GM23248 (cell line): Measurements from ENCODE around the gene ARF1. TPM values are rescaled to one million over a fixed set of nuclear protein-coding genes. Genes with fewer than 3 reads are reported as not detected.

Source experiments
- DNase-seq: peaks from one replicate; pipeline ENCODE4 v3.0.0-alpha.2; 2015
- H2AFZ ChIP-seq: fragments of 200-600 bp; sonication (generic); 2 replicates; pipeline ENCODE4 v1.6.1; 2016; ENCODE audit warnings: antibody characterized with exemption
- H3F3A ChIP-seq: fragments of 200-600 bp; sonication (generic); 2 replicates; pipeline ENCODE4 v1.6.1; 2016; ENCODE audit warnings: mild to moderate bottlenecking, antibody characterized with exemption, mixed run types; ENCODE audit not compliant: insufficient read depth
- H3K27ac ChIP-seq: fragments of 200-600 bp; sonication (generic); 2 replicates; pipeline ENCODE4 v1.5.1; 2016; ENCODE audit warnings: mild to moderate bottlenecking
- H3K27me3 ChIP-seq: fragments of 200-600 bp; sonication (generic); replicated peaks from 2 replicates; pipeline ENCODE4 v1.6.1; 2016; ENCODE audit warnings: mild to moderate bottlenecking; ENCODE audit not compliant: insufficient read depth
- H3K36me3 ChIP-seq: fragments of 200-600 bp; sonication (generic); 2 replicates; pipeline ENCODE4 v1.6.1; 2016; ENCODE audit warnings: low read depth, mild to moderate bottlenecking
- H3K4me1 ChIP-seq: fragments of 200-600 bp; sonication (generic); 2 replicates; pipeline ENCODE4 v1.6.1; 2016; ENCODE audit warnings: mild to moderate bottlenecking; ENCODE audit not compliant: insufficient read depth
- H3K4me2 ChIP-seq: fragments of 200-600 bp; sonication (generic); one replicate; pipeline ENCODE4 v1.6.1; 2016; ENCODE audit warnings: mild to moderate bottlenecking; ENCODE audit not compliant: unreplicated experiment
- H3K4me3 ChIP-seq: fragments of 200-600 bp; sonication (generic); 2 replicates; pipeline ENCODE4 v1.5.1; 2016; ENCODE audit warnings: mild to moderate bottlenecking
- H3K79me2 ChIP-seq: fragments of 200-600 bp; sonication (generic); 2 replicates; pipeline ENCODE4 v1.6.1; 2016; ENCODE audit warnings: mild to moderate bottlenecking; ENCODE audit not compliant: insufficient read depth
- H3K9ac ChIP-seq: fragments of 200-600 bp; sonication (generic); 2 replicates; pipeline ENCODE4 v1.6.1; 2016; ENCODE audit warnings: mild to moderate bottlenecking
- H3K9me2 ChIP-seq: fragments of 200-600 bp; sonication (generic); 2 replicates; pipeline ENCODE4 v1.6.1; 2016; ENCODE audit warnings: mixed run types, mild to moderate bottlenecking, moderate library complexity; ENCODE audit not compliant: insufficient read depth
- H3K9me3 ChIP-seq: fragments of 200-600 bp; sonication (generic); one replicate; pipeline ENCODE4 v1.6.1; 2017; ENCODE audit warnings: low read depth
- H4K20me1 ChIP-seq: fragments of 200-600 bp; sonication (generic); 2 replicates; pipeline ENCODE4 v1.6.0; 2016; ENCODE audit not compliant: insufficient read depth
- EZH2 ChIP-seq: fragments of 200-600 bp; sonication (generic); IDR thresholded peaks from 2 replicates; pipeline ENCODE4 v1.6.1; 2018; ENCODE audit warnings: antibody characterized with exemption, mild to moderate bottlenecking; ENCODE audit not compliant: insufficient read depth, poor library complexity, severe bottlenecking
- EZH2phosphoT487 ChIP-seq: fragments of 200-600 bp; sonication (generic); IDR thresholded peaks from 2 replicates; pipeline ENCODE4 v1.6.1; 2018; ENCODE audit warnings: antibody characterized with exemption, moderate library complexity, mild to moderate bottlenecking, low read depth; ENCODE audit not compliant: insufficient read depth
- WGBS, 2 experiments: methylation state at CpG; one replicate each; pipeline ENCODE4 v1.1.6; 2015 to 2017; ENCODE audit warnings: low lambda C conversion rate in 2 of 2, low coverage in 1 of 2; ENCODE audit errors: missing lambda C conversion rate in 2 of 2; 5-methylcytosine and 5-hydroxymethylcytosine counted together
- in situ Hi-C: fragments of 300-500 bp; cut with MboI; formaldehyde crosslinking; loops from 2 replicates; pipeline ENCODE4 v1.15.0; 2020
- polyA plus RNA-seq: library from polyadenylated mRNA; unstranded; fragments of >200 nt; fragmentation: Nextera tagmentation; extraction: Ambion mirVana; gene quantifications from 2 replicates; pipeline ENCODE4 v1.2.1, GENCODE V29; 2016
- total RNA-seq: library from RNA; depleted of rRNA; stranded (reverse); fragments of >200 nt; shearing (Covaris generic); gene quantifications from 2 replicates; pipeline ENCODE4 v1.2.3, GENCODE V29; 2014

Gene ARF1
- total and polyA plus RNA-seq, 2 experiments from 2014 or later = 292 to 656 TPM

GRCh38 chr1:228079601-228080263 lies 2.8 kb upstream of the ARF1 start:
- Histone ChIP-seq H3K27me3 (no peaks in the 10 kb centered on the region), H3K9ac (no peak overlapping the region), H3K9me3 (no peaks in the 10 kb centered on the region), H3K4me1 (peaks cover 8% of the 10 kb centered on the region), H4K20me1 (peaks cover 2% of the 10 kb centered on the region), H3K36me3 (no peaks in the 10 kb centered on the region), H3K79me2 (peaks cover 65% of the 10 kb centered on the region), H3K4me3 (no peak overlapping the region), H3F3A (peaks cover 12% of the 10 kb centered on the region), H3K27ac (no peak overlapping the region), H2AFZ (no peak overlapping the region), H3K9me2 (no peaks in the 10 kb centered on the region), H3K4me2 (no peak overlapping the region)
- 92 to 93% methylated on average over 3 to 7 of the region's 7 CpGs for WGBS, 2 experiments
- TF ChIP-seq EZH2phosphoT487 (no peak), EZH2 (no peak)
- no peak for DNase-seq
- in situ Hi-C loops = loop anchor here (10.0 kb wide), 1 partner anchor 65 kb away; no protein-coding TSS in a partner anchor

DNA sequence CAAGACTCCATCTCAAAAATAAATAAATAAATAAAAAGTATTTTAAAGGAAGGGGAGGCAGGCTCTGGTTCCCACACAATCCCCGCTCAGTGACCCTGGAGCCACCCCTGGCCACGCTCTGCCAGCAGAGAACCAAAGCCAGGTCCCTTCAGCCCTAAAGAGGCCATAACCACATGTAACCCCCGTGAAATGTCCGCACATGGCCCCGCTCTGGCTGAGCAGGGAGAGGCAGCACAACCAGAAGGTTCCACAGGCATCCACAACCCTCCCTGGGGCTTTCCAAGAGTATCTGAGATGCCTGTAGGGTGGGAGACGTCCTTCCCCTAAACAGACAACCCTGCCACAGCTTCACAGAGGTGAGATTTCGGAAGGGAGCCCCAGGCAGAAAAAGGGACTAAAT lies 1.4 kb upstream of the ARF1 start:
- H3K9me2 ChIP-seq = no peaks in the 10 kb centered on the region
- no peak overlapping the region for H2AFZ ChIP-seq
- peak overlapping the region; percentile 98 for H3K9ac ChIP-seq
- no peak for TF ChIP-seq EZH2
- no peak for TF ChIP-seq EZH2phosphoT487
- peaks cover 11% of the 10 kb centered on the region for H4K20me1 ChIP-seq
- no peaks in the 10 kb centered on the region for H3K36me3 ChIP-seq
- in situ Hi-C loops = no loop called here
- 34 to 41% methylated on average over 7 of the region's 7 CpGs for WGBS, 2 experiments
- peak overlapping the region; percentile 92 for H3K4me3 ChIP-seq
- H3F3A ChIP-seq = peaks cover 27% of the 10 kb centered on the region
- peaks cover 22% of the 10 kb centered on the region for H3K4me1 ChIP-seq
- H3K9me3 ChIP-seq = no peaks in the 10 kb centered on the region
- peak overlapping the region; percentile 74 for H3K4me2 ChIP-seq
- no peak overlapping the region for H3K27ac ChIP-seq
- no peaks in the 10 kb centered on the region for H3K27me3 ChIP-seq
- peaks cover 79% of the 10 kb centered on the region for H3K79me2 ChIP-seq
- peak; percentile 43 for DNase-seq

- H3K27me3 ChIP-seq = no peaks in the 10 kb centered on the region
- peak overlapping the region; percentile 84 for H2AFZ ChIP-seq
- no peaks in the 10 kb centered on the region for H3K36me3 ChIP-seq
- H3F3A ChIP-seq = peaks cover 32% of the 10 kb centered on the region
- peak; percentile 43 for DNase-seq
- peak overlapping the region; percentile 98 for H3K9ac ChIP-seq
- no peak for TF ChIP-seq EZH2phosphoT487
- WGBS, 2 experiments = 8 to 11% methylated on average over 26 to 30 of the region's 31 CpGs
- no peaks in the 10 kb centered on the region for H3K9me3 ChIP-seq
- 0 out of 2 replicates have a peak overlapping the region, but pooled peaks have one; percentile 34 for H3K27ac ChIP-seq
- peaks cover 84% of the 10 kb centered on the region for H3K79me2 ChIP-seq
- no peaks in the 10 kb centered on the region for H3K9me2 ChIP-seq
- H4K20me1 ChIP-seq = peaks cover 13% of the 10 kb centered on the region
- in situ Hi-C loops = no loop called here
- H3K4me1 ChIP-seq = peaks cover 28% of the 10 kb centered on the region
- H3K4me2 ChIP-seq = peak overlapping the region; percentile 74
- peak overlapping the region; percentile 92 for H3K4me3 ChIP-seq
Measured at GRCh38 chr1:228081578-228082213, 812 bp upstream of the ARF1 start.

- Histone ChIP-seq H3F3A (peaks cover 46% of the 10 kb centered on the region), H3K36me3 (no peaks in the 10 kb centered on the region), H3K9me3 (no peaks in the 10 kb centered on the region), H2AFZ (no peak overlapping the region), H3K4me2 (peak overlapping the region; percentile 98), H3K9ac (peak overlapping the region; percentile 98), H3K79me2 (peaks cover 98% of the 10 kb centered on the region), H3K4me1 (peaks cover 41% of the 10 kb centered on the region), H4K20me1 (peaks cover 21% of the 10 kb centered on the region), H3K9me2 (no peaks in the 10 kb centered on the region), H3K4me3 (peak overlapping the region; percentile 92), H3K27ac (peak overlapping the region; percentile 93), H3K27me3 (no peaks in the 10 kb centered on the region)
- WGBS, 2 experiments = 1 to 2% methylated on average over 53 to 66 of the region's 79 CpGs
- TF ChIP-seq EZH2phosphoT487 = no peak
- TF ChIP-seq EZH2 = no peak
- DNase-seq = peak; percentile 78
- in situ Hi-C loops = no loop called here
Measured at GRCh38 chr1:228082918-228083870, 686 bp downstream of the ARF1 start.
